Fibroblast of lung (primary cell): ENCODE results near the gene MSTN.

Experiments used
- CTCF ChIP-seq, 2 donors: IDR thresholded peaks in 1 of 2; conservative IDR thresholded peaks in 1 of 2; 1 replicate in 1 of 2; 2 replicates in 1 of 2; pipeline ENCODE4 v1.5.1; 2011 to 2012; ENCODE audit warnings: low read length in 2 of 2, control low read depth in 1 of 2, inconsistent platforms in 1 of 2, low read depth in 1 of 2, mild to moderate bottlenecking in 1 of 2
- EZH2 ChIP-seq: IDR thresholded peaks from 2 replicates; pipeline ENCODE4 v1.5.1; 2012; ENCODE audit warnings: low read length, control low read depth, mild to moderate bottlenecking; ENCODE audit errors: missing control alignments

GRCh38 chr2:190090148-190090547 is 27.6 kb upstream of the MSTN start:
- TF ChIP-seq CTCF (conservative IDR thresholded peaks at IDR 0.05 in 1 of 2, IDR thresholded peaks at IDR 0.05 in 1 of 2; ENCODE audit: low read depth in 1 of 2, low read length in 2 of 2) (no peak), EZH2 (no peak)
